Stomach (tissue), 4 donors: Measurements from ENCODE around the gene RXRA.

Experiments
- EP300 ChIP-seq: sonication (generic); formaldehyde crosslinking; IDR thresholded peaks from one replicate; pipeline ENCODE4 v1.6.1; 2017; ENCODE audit warnings: antibody characterized with exemption
- TF ChIP-seq, protein P1 (sequence below), 7 experiments: fragments of 450-650 bp in 4 of 7; fragments of 200-600 bp in 3 of 7; sonication (generic) in 3 of 7; IDR thresholded peaks; one replicate each; pipeline ENCODE4 v1.5.1; 2016 to 2019; ENCODE audit warnings: antibody characterized with exemption in 7 of 7, control low read depth in 2 of 7, mild to moderate bottlenecking in 1 of 7

DNA sequence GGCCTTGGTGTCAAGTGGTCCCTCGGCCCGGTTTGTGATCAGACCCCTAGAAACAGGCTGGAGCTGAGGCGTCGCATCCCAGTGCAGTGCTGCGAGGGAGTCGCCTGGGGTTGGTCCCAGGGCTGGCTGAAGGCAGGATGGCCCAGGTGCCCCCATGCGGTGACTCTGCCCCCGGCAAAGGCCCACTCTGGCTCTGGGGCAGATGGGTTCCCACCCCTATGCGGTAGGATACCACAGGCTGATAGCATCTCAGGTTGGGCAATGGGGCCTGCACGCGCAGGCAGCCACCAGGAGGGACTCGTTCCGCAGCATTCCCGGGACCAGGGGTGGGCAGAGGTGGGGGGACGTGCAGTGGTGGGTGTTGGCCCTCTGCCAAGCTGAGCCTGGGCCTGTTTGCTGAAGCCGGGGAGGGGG lies 86.0 kb downstream of the RXRA start:
- TF ChIP-seq, protein P1, sequence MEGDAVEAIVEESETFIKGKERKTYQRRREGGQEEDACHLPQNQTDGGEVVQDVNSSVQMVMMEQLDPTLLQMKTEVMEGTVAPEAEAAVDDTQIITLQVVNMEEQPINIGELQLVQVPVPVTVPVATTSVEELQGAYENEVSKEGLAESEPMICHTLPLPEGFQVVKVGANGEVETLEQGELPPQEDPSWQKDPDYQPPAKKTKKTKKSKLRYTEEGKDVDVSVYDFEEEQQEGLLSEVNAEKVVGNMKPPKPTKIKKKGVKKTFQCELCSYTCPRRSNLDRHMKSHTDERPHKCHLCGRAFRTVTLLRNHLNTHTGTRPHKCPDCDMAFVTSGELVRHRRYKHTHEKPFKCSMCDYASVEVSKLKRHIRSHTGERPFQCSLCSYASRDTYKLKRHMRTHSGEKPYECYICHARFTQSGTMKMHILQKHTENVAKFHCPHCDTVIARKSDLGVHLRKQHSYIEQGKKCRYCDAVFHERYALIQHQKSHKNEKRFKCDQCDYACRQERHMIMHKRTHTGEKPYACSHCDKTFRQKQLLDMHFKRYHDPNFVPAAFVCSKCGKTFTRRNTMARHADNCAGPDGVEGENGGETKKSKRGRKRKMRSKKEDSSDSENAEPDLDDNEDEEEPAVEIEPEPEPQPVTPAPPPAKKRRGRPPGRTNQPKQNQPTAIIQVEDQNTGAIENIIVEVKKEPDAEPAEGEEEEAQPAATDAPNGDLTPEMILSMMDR (IDR thresholded peaks at IDR 0.05) = no peak
- TF ChIP-seq EP300 = no peak
